ENCODE results near the gene PXT1. TPM values are rescaled to one million over a fixed set of nuclear protein-coding genes. Genes with fewer than 3 reads are reported as not detected.
A peak's percentile ranks its signal among the peaks of the same experiment; 100 is the strongest.

Gene PXT1
- total RNA-seq, 2 donors from 2014 or later = not detected

DNA sequence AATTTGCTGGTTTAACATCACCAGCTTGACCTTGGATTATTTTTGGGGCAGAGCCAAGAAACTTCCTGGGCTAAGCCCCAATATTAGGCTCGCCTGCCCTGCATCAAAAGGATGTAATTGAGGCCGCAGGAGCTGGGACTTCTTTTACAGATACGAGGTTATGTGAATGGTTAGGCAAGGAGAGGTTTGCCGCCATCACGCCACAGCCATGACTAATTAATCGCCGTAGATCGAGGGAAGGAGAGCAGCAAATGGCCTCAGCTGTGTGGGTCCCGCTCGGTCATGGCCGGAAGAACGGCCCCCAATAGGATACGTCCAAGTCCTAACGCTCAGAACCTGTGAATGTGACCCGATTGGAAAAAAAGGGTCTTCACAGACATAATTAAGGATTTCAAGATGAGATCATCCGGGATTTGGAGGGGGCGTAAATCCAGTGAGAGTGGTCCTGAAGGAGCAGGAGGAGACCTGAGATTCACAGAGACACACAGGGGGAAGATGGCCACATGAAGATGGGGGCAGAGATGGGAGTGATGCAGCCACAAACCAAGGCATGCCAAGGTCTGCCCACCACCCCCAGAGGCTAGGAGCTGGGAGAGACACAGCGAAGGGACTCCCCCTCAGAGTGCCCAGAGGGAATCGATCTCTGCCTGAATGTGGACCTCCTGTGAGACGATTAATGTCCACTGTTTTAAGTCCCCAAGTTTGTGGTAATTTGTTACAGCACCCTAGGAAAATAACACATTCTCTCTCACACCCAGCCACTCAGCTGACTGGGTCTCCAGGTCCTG, 96.0 kb downstream of the PXT1 start:
- DNase-seq (ENCODE audit: low spot score) = no peak

DNA sequence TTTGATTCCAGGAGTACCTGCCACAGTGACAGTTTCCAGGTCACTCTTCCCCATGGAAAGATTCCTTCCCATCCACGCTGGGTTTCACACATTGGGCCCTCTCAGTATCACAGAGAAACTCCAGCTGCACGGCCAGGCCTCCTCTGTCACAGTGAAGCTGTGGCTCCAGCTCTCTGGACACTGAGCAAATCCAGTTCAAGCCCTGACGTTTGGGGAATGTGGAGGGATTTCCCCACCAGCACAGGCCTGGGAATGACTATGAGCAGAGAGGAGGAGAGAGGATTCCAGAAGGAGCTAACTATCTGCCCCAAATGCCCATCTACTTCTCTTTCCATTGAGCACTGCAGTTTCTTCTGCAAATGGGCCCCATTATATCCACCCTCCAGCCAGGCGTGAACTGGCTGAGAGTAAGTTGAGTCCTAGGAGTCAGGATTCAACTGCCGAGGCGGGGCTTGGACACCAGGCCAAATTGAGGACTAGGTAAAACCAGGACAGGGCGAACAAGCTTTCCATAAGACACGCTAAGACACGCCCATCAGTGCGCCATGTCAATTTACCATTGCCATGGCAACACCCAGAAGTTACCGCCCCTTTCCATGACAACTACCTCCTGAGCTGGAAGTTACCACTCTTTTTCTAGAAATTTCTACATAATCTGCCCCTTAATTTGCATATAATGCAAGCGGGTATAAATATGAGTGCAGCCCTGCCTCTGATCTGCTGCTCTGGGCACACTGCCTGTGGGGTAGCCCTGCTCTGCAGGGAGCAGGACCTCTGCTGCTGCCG, 96.8 kb downstream of the PXT1 start:
- peaks cover 7 to 44% of the 10 kb centered on the region in 2 donors for H3K4me1 ChIP-seq (ENCODE audit: control insufficient read depth in 1 of 2, low read depth in 2 of 2)
- ATAC-seq (ENCODE audit: insufficient number of reproducible peaks, low FRiP score, low read depth) = no peak
- no peaks in the 10 kb centered on the region for H3K9me3 ChIP-seq
- no peak overlapping the region for H3K27ac ChIP-seq
- no peaks in the 10 kb centered on the region for H3K27me3 ChIP-seq (replicated peaks; ENCODE audit: insufficient read depth)
- TF ChIP-seq, protein P1, sequence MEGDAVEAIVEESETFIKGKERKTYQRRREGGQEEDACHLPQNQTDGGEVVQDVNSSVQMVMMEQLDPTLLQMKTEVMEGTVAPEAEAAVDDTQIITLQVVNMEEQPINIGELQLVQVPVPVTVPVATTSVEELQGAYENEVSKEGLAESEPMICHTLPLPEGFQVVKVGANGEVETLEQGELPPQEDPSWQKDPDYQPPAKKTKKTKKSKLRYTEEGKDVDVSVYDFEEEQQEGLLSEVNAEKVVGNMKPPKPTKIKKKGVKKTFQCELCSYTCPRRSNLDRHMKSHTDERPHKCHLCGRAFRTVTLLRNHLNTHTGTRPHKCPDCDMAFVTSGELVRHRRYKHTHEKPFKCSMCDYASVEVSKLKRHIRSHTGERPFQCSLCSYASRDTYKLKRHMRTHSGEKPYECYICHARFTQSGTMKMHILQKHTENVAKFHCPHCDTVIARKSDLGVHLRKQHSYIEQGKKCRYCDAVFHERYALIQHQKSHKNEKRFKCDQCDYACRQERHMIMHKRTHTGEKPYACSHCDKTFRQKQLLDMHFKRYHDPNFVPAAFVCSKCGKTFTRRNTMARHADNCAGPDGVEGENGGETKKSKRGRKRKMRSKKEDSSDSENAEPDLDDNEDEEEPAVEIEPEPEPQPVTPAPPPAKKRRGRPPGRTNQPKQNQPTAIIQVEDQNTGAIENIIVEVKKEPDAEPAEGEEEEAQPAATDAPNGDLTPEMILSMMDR (IDR thresholded peaks at IDR 0.05) = no peak
- DNase-seq (ENCODE audit: low spot score) = no peak
- H3K36me3 ChIP-seq = no peaks in the 10 kb centered on the region
- H3K4me3 ChIP-seq = no peak overlapping the region

More for the DNA sequence above, 96.0 kb downstream of the PXT1 start:
- no peak for ATAC-seq (ENCODE audit: insufficient number of reproducible peaks, low FRiP score, low read depth)
- TF ChIP-seq, protein P1 (IDR thresholded peaks at IDR 0.05) = no peak
- H3K36me3 ChIP-seq = no peaks in the 10 kb centered on the region
- H3K4me1 ChIP-seq (ENCODE audit: control insufficient read depth in 1 of 2, low read depth in 2 of 2) = peaks cover 11 to 46% of the 10 kb centered on the region in 2 donors
- H3K27me3 ChIP-seq (replicated peaks; ENCODE audit: insufficient read depth) = no peaks in the 10 kb centered on the region
- H3K9me3 ChIP-seq = no peaks in the 10 kb centered on the region
- no peak overlapping the region for H3K27ac ChIP-seq
- H3K4me3 ChIP-seq = no peak overlapping the region

- no peaks in the 10 kb centered on the region for H3K36me3 ChIP-seq
- H3K4me3 ChIP-seq = no peak overlapping the region
- peaks cover 0 to 37% of the 10 kb centered on the region in 2 donors for H3K4me1 ChIP-seq (ENCODE audit: control insufficient read depth in 1 of 2, low read depth in 2 of 2)
- ATAC-seq (ENCODE audit: insufficient number of reproducible peaks, low FRiP score, low read depth) = peak; percentile 22
- H3K27ac ChIP-seq = peak overlapping the region; percentile 13 to 61
- no peaks in the 10 kb centered on the region for H3K9me3 ChIP-seq
- DNase-seq (ENCODE audit: low spot score) = no peak
- TF ChIP-seq, protein P1 (IDR thresholded peaks at IDR 0.05) = no peak
- no peaks in the 10 kb centered on the region for H3K27me3 ChIP-seq (replicated peaks; ENCODE audit: insufficient read depth)
Observed at GRCh38 chr6:36343109-36343680, 99.5 kb downstream of the PXT1 start.

DNA sequence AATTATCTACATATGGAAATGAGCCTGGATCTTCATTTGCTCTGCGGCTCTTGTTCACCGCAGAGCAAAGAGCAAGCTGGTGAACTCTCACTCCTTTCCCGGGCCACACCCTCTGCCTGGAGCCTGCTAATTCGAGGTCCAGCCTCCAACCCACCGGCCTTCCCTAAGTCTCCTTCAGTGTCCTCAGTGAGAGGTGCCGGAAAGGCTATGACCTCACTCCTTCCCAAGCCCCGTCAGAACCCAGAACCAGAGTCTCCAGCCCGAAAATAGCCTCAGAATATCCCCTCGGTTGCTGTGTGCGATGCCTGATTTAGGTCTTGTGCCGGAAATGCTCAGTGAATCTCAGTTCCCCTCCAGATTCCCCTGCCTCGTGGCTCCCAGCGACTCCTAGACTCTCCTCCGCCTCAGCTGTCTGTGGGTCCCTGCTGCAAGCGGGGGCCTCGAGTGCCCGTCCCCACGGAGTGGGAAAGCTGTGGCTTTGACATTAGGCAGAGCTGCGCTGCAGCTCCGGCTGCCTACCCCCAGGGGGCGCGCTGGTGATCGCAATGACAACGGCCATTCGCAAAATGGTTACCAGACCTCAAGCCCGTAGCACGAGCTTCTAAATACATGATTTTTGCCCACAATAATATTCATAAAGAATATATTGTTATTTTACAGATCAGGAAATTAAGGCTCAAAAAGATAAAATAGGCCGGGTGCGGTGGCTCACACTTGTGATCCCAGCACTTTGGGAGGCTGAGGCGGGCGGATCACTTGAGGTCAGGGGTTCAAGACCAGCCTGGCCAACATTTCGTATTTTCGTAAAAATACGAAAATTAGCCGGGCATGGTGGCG, 101.8 kb downstream of the PXT1 start:
- Histone ChIP-seq H3K27me3 (replicated peaks; ENCODE audit: insufficient read depth) (no peaks in the 10 kb centered on the region), H3K36me3 (no peaks in the 10 kb centered on the region), H3K4me3 (peak overlapping the region; percentile 58), H3K4me1 (ENCODE audit: control insufficient read depth in 1 of 2, low read depth in 2 of 2) (peaks cover 0 to 37% of the 10 kb centered on the region in 2 donors), H3K9me3 (no peaks in the 10 kb centered on the region), H3K27ac (peak overlapping the region in 1 of 2 donors; percentile 25)
- TF ChIP-seq, protein P1 (IDR thresholded peaks at IDR 0.05) = peak; percentile 96
- ATAC-seq (ENCODE audit: insufficient number of reproducible peaks, low FRiP score, low read depth) = peak; percentile 21
- peak; percentile 47 for DNase-seq (ENCODE audit: low spot score)

Other genes starting within 250 kb of the PXT1 start
- gene BRPF3, start 246.1 kb downstream of the PXT1 start, total RNA-seq = 10 to 100 TPM; 23.2 to 29.2 TPM
- not detected for gene PNPLA1, start 172.8 kb downstream of the PXT1 start, total RNA-seq
- gene BNIP5, start 106.0 kb downstream of the PXT1 start, total RNA-seq = not detected
- gene ETV7, start 55.2 kb downstream of the PXT1 start, total RNA-seq = 1 to 10 TPM; 2.6 to 5.4 TPM
- 10 to 100 TPM; 63.5 to 72.0 TPM for gene KCTD20, start 146 bp upstream of the PXT1 start, total RNA-seq
- 10 to 100 TPM; 23.1 to 23.2 TPM for gene STK38, start 104.6 kb upstream of the PXT1 start, total RNA-seq
- 100 to 1,000 TPM in 1 of 2 donors, 10 to 100 TPM in 1; 88.5 to 120 TPM for gene SRSF3, start 151.5 kb upstream of the PXT1 start, total RNA-seq
- gene CDKN1A, start 235.9 kb upstream of the PXT1 start, total RNA-seq = 100 to 1,000 TPM; 311 to 457 TPM

Data from thoracic aorta (tissue), 2 donors.